WTC11 (cell line): Measurements from ENCODE around the gene ENTREP3.

Source experiments
- AR ChIP-seq: fragments of 250-450 bp; sonication (Bioruptor Pico); IDR thresholded peaks from 2 replicates; pipeline ENCODE4 v1.9.0; 2021; ENCODE audit warnings: mild to moderate bottlenecking
- CREB1 ChIP-seq: sonication (generic); formaldehyde crosslinking; IDR thresholded peaks from 2 replicates; pipeline ENCODE4 v1.8.0; 2023; ENCODE audit warnings: mild to moderate bottlenecking, missing genetic modification reagents
- CTCF ChIP-seq: fragments of 200-600 bp; IDR thresholded peaks from 2 replicates; pipeline ENCODE4 v1.8.0; 2022; ENCODE audit warnings: antibody characterized with exemption
- ELF4 ChIP-seq: sonication (generic); formaldehyde crosslinking; IDR thresholded peaks from 2 replicates; pipeline ENCODE4 v1.8.1; 2022; ENCODE audit warnings: low read depth, mild to moderate bottlenecking, moderate library complexity, missing genetic modification reagents
- KAT7 ChIP-seq: sonication (generic); formaldehyde crosslinking; IDR thresholded peaks from 2 replicates; pipeline ENCODE4 v1.8.1; 2023; ENCODE audit warnings: missing genetic modification reagents, mild to moderate bottlenecking, borderline replicate concordance
- MYBL2 ChIP-seq: sonication (generic); formaldehyde crosslinking; IDR thresholded peaks from 2 replicates; pipeline ENCODE4 v1.8.1; 2023; ENCODE audit warnings: mild to moderate bottlenecking, moderate library complexity, missing genetic modification reagents
- NR2C2 ChIP-seq: sonication (generic); formaldehyde crosslinking; IDR thresholded peaks from 2 replicates; pipeline ENCODE4 v1.8.0; 2022; ENCODE audit warnings: mild to moderate bottlenecking, missing genetic modification reagents
- SMAD3 ChIP-seq: sonication (generic); formaldehyde crosslinking; IDR thresholded peaks from 2 replicates; pipeline ENCODE4 v1.8.0; 2022; ENCODE audit warnings: missing genetic modification reagents, mild to moderate bottlenecking, borderline replicate concordance
- TEAD4 ChIP-seq: sonication (generic); formaldehyde crosslinking; IDR thresholded peaks from 2 replicates; pipeline ENCODE4 v1.8.0; 2022; ENCODE audit warnings: mild to moderate bottlenecking, missing genetic modification reagents
- USF2 ChIP-seq: sonication (generic); formaldehyde crosslinking; IDR thresholded peaks from 2 replicates; pipeline ENCODE4 v1.8.1; 2023; ENCODE audit warnings: mild to moderate bottlenecking, missing genetic modification reagents, moderate library complexity
- ZSCAN18 ChIP-seq: fragments of 250-450 bp; sonication (Bioruptor Pico); IDR thresholded peaks from 2 replicates; pipeline ENCODE4 v2.1.2; 2022; ENCODE audit warnings: mild to moderate bottlenecking, moderate library complexity
- TF ChIP-seq, protein P1 (sequence below): sonication (generic); formaldehyde crosslinking; IDR thresholded peaks from 2 replicates; pipeline ENCODE4 v1.8.0; 2022; ENCODE audit warnings: mild to moderate bottlenecking, missing genetic modification reagents
- TF ChIP-seq, protein P2 (sequence below): sonication (generic); formaldehyde crosslinking; IDR thresholded peaks from 2 replicates; pipeline ENCODE4 v1.8.1; 2022; ENCODE audit warnings: mild to moderate bottlenecking, missing genetic modification reagents, moderate library complexity, borderline replicate concordance
- TF ChIP-seq, protein P3 (sequence below): sonication (generic); formaldehyde crosslinking; IDR thresholded peaks from 2 replicates; pipeline ENCODE4 v1.8.0; 2022; ENCODE audit warnings: mild to moderate bottlenecking, missing genetic modification reagents

DNA sequence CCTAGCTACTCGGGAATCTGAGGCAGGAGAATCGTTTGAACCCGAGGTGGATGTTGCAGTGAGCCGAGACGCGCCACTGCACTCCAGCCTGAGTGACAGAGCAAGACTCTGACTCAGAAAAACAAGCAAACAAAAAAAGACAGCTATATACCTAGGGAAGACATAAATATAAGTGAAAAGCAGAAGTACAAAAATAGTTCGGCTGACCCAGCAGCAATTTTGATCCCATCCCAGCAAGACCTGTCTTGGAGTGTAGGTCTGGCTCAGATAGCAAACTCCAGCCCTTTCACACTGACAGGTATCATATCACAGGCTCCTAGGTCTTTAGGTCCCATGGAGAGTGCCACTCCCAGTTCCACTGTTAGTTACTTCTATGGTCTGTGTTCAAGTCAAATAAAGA is 32.2 kb downstream of the ENTREP3 start:
- TF ChIP-seq NR2C2 (CRISPR knock-in tag), result no peak
- TF ChIP-seq CTCF, result no peak
- TF ChIP-seq, protein P1, sequence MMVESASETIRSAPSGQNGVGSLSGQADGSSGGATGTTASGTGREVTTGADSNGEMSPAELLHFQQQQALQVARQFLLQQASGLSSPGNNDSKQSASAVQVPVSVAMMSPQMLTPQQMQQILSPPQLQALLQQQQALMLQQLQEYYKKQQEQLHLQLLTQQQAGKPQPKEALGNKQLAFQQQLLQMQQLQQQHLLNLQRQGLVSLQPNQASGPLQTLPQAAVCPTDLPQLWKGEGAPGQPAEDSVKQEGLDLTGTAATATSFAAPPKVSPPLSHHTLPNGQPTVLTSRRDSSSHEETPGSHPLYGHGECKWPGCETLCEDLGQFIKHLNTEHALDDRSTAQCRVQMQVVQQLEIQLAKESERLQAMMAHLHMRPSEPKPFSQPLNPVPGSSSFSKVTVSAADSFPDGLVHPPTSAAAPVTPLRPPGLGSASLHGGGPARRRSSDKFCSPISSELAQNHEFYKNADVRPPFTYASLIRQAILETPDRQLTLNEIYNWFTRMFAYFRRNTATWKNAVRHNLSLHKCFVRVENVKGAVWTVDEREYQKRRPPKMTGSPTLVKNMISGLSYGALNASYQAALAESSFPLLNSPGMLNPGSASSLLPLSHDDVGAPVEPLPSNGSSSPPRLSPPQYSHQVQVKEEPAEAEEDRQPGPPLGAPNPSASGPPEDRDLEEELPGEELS (CRISPR knock-in tag), result no peak
- TF ChIP-seq AR, result no peak
- TF ChIP-seq, protein P2, sequence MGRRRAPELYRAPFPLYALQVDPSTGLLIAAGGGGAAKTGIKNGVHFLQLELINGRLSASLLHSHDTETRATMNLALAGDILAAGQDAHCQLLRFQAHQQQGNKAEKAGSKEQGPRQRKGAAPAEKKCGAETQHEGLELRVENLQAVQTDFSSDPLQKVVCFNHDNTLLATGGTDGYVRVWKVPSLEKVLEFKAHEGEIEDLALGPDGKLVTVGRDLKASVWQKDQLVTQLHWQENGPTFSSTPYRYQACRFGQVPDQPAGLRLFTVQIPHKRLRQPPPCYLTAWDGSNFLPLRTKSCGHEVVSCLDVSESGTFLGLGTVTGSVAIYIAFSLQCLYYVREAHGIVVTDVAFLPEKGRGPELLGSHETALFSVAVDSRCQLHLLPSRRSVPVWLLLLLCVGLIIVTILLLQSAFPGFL (CRISPR knock-in tag), result no peak
- no peak for TF ChIP-seq CREB1 (CRISPR knock-in tag)
- TF ChIP-seq ELF4 (CRISPR knock-in tag), result no peak
- no peak for TF ChIP-seq USF2 (CRISPR knock-in tag)
- TF ChIP-seq TEAD4 (CRISPR knock-in tag), result no peak
- no peak for TF ChIP-seq SMAD3
- TF ChIP-seq ZSCAN18 (CRISPR knock-in tag), result no peak
- TF ChIP-seq KAT7, result no peak
- TF ChIP-seq, protein P3, sequence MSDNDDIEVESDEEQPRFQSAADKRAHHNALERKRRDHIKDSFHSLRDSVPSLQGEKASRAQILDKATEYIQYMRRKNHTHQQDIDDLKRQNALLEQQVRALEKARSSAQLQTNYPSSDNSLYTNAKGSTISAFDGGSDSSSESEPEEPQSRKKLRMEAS (CRISPR knock-in tag), result no peak
- TF ChIP-seq MYBL2 (CRISPR knock-in tag), result no peak
